ENCODE results near the gene PROSER3.

Gene PROSER3

GRCh38 chr19:35816846-35817245, 58.9 kb downstream of the PROSER3 start:
- no peak for DNase-seq (ENCODE audit: low read depth in 1 of 2, low spot score in 1 of 2)

GRCh38 chr19:35818445-35818844, 60.5 kb downstream of the PROSER3 start:
- no peak for DNase-seq (ENCODE audit: low read depth in 1 of 2, low spot score in 1 of 2)
